Adipose tissue (tissue), 3 donors: ENCODE measurements around the gene GDAP1L1. TPM values are rescaled to one million over a fixed set of nuclear protein-coding genes. Genes with fewer than 3 reads are reported as not detected.
"Not testable (repeated sequence)": the region's sequence is repeated elsewhere in the genome, so short reads cannot be mapped to it uniquely, and the experiment has no call there.

Experiments
- H3K27ac ChIP-seq: one replicate; pipeline ENCODE4 v1.5.1; 2013; ENCODE audit warnings: low read depth, low read length
- WGBS, 3 donors: extraction: QIAGEN DNeasy Blood & Tissue Kit; methylation state at CpG; one replicate each; pipeline ENCODE4 v1.1.7; 2013; 5-methylcytosine and 5-hydroxymethylcytosine counted together
- polyA plus RNA-seq, 3 donors: library from polyadenylated mRNA; stranded (reverse); fragments of 200-250 nt; gene quantifications; one replicate each; pipeline ENCODE4 v1.2.3, GENCODE V29; 2013
- donor health status: healthy with polysubstance abuse.
- donor health status: Bipolar disorder and iron deficiency.
- donor health status: healthy.

GDAP1L1 gene
- polyA plus RNA-seq, 3 donors: 0.06 to 0.10 TPM; not detected in 1

DNA sequence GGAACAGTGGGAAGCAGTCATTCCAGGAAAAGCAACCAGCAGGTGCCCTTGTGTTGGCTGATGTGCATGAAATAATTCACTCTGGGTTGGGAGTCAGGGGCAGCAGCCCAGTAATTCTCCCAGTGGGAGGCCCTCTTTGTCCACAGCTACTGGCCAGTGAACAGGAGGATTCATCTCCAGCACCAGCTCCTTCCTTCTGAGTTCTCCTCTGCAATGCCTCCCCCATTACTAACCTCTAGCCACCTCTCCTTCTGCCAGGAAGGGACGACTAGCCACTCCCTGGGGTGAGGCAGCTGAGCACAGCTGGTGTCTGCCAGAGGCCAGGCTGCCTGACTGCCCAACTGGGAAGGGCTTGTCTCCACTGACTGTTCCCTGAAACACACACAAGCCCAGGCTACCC is 77.2 kb downstream of the GDAP1L1 start:
- no peak overlapping the region for H3K27ac ChIP-seq
- 12 to 44% (median 40%) methylated on average over 1 of the region's 1 CpG for WGBS, 3 donors

DNA sequence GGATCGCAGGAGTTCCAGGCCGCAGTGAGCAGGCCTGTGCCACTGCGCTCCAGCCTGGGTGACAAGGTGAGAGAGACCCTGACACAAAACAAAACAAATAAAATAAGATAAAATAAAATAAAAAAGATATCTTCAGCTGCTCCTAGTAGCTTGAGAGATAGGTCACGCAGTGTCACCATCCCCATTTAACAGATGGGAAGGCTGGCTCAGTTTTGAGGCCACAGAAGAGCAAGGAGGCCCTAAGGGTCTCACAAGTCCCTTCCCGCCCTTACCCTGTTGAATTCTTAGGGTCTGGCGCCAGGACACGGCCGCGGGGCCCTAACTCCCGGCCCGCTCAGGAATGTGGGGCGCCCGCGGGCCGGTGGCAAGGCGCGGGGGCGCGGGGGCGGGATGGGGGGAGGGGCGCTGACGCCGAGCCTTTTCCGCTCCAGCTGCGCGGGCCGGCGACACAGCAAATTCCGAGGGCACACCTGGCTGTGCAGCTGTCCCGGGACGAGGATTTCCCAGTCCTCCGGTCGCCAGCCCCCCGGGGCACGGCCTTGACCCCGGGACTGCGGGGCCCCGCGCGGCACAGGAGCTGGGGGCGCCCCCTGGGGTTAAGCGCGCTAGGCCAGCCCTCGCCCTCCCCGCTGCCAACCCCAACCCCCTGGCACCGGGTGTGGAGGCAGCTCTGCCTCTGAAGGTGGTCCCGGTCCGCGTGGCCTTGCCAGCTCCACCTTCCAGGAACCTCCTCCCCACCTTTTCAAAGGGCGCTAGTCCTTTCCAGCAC is 79.5 kb downstream of the GDAP1L1 start:
- H3K27ac ChIP-seq: no peak overlapping the region
- 12 to 15% (median 12%) methylated on average over 47 to 50 of the region's 50 CpGs for WGBS, 3 donors

- H3K27ac ChIP-seq: not testable (repeated sequence)
- 87 to 93% (median 92%) methylated on average over 7 of the region's 7 CpGs for whole genome bisulfite sequencing, 3 donors
Measured at GRCh38 chr20:44327748-44328147, 80.6 kb downstream of the GDAP1L1 start.

GRCh38 chr20:44328428-44328827 is 81.3 kb downstream of the GDAP1L1 start:
- H3K27ac ChIP-seq: no peak overlapping the region
- 79 to 90% (median 88%) methylated on average over 4 of the region's 4 CpGs for whole genome bisulfite sequencing, 3 donors

Other genes with a start within 250 kb of the GDAP1L1 start
- 1 to 10 TPM in 2 of 3 donors, under 1 TPM in 1; 0.43 to 3.0 (median 1.6) TPM for gene JPH2, start 60.1 kb upstream of the GDAP1L1 start, polyA plus RNA-seq
- 10 to 100 TPM; 18.8 to 28.9 (median 28.6) TPM for gene OSER1, start 36.5 kb upstream of the GDAP1L1 start, polyA plus RNA-seq
- 10 to 100 TPM in 1 of 3 donors, 1 to 10 TPM in 2; 5.7 to 19.7 (median 6.1) TPM for gene FITM2, start 63.9 kb downstream of the GDAP1L1 start, polyA plus RNA-seq
- not detected for gene R3HDML, start 89.7 kb downstream of the GDAP1L1 start, polyA plus RNA-seq
- 10 to 100 TPM in 1 of 3 donors, under 1 TPM in 2; 0.22 to 13.6 (median 0.68) TPM for gene HNF4A, start 108.4 kb downstream of the GDAP1L1 start, polyA plus RNA-seq
- gene TTPAL, start 228.6 kb downstream of the GDAP1L1 start, polyA plus RNA-seq: 10 to 100 TPM in 1 of 3 donors, 1 to 10 TPM in 2; 2.9 to 12.6 (median 8.2) TPM